ENCODE data around the gene CARD11.
"Not testable (repeated sequence)": the region's sequence is repeated elsewhere in the genome, so short reads cannot be mapped to it uniquely, and the experiment has no call there.

CARD11 gene

GRCh38 chr7:2926120-2926895, 117.4 kb downstream of the CARD11 start:
- no peak for DNase-seq (ENCODE audit: low read depth, low spot score)

- DNase-seq (ENCODE audit: low read depth, low spot score): no peak
Observed at GRCh38 chr7:2924866-2925840, 118.5 kb downstream of the CARD11 start.

DNA sequence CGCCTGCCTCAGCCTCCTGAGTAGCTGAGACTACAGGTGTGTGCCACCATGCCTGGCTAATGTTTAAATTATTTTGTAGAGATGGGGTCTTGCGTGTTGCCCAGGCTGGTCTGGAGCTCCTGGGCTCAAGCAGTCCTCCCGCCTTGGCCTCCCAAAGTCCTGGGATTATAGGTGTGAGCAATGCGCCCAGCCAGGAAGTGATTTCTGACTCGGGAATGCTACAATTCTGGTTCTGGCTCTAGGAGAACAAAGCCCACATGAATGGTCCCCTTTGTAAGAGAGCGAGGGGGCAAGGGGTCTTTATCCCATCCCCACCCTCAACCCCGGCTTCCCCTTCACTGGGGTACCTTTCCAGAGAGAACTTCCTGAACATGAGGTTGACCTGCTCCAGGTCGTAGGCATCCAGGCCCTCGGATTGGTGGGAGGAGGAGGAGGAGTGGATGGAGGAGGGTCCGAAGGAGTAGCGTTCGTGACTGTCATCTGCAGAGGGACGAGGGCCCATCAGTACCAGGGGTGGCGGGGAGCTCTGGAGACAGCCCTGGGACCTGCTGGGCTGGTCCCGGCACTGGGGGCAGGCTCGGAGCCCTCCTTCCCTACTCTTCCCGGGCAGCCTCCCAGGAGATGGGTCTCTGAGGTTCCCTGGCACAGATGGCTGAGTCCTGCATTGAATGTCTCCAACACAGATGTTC, 119.6 kb downstream of the CARD11 start:
- DNase-seq (ENCODE audit: low read depth, low spot score): no peak

DNA sequence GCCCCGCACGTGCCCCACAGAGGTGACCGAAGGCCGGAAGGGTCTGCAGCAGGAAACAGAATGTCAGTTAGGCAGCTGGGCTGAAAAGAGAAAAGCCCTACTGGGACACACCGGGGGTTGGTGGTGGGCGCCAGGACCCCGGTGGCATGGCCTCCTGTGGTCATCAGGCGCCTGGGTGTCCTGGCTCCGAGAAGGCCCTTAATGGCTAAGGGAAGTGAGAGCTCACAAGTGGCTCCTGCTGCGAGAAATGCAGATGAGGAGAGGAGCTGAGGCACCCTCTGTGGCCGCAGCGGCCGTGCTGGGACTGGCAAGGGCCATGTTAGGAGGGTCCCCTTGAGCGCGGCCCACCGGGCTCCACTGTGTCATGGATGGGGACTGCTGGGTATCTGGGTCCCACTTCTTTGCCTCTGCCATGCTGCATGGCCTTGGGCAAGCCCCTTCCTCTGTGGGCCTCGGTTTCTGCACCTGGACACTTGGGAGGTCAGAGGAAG, 120.3 kb downstream of the CARD11 start:
- no peak for DNase-seq (ENCODE audit: low read depth, low spot score)

GRCh38 chr7:2922866-2923265, 120.8 kb downstream of the CARD11 start:
- no peak for DNase-seq (ENCODE audit: low read depth, low spot score)

DNA sequence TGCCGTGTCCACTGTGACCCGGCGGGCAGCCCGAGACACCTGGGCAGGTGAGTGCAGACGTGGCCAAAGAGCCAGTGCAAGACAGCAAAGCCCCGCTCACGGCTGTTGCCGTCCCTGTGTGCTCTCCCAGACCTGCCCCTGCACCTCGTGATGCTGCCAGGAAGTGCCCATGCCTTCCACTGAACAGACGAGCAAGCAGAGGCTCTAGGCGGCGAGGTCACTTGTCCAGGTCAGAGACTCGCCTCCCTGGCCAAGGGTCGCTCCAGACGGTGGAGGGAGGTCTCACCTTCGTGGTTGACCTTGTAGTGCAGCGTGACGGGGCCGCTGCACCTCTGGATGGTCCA, 121.3 kb downstream of the CARD11 start:
- DNase-seq (ENCODE audit: low read depth, low spot score): no peak

GRCh38 chr7:2921653-2922347, 121.9 kb downstream of the CARD11 start:
- DNase-seq (ENCODE audit: low read depth, low spot score): no peak

DNA sequence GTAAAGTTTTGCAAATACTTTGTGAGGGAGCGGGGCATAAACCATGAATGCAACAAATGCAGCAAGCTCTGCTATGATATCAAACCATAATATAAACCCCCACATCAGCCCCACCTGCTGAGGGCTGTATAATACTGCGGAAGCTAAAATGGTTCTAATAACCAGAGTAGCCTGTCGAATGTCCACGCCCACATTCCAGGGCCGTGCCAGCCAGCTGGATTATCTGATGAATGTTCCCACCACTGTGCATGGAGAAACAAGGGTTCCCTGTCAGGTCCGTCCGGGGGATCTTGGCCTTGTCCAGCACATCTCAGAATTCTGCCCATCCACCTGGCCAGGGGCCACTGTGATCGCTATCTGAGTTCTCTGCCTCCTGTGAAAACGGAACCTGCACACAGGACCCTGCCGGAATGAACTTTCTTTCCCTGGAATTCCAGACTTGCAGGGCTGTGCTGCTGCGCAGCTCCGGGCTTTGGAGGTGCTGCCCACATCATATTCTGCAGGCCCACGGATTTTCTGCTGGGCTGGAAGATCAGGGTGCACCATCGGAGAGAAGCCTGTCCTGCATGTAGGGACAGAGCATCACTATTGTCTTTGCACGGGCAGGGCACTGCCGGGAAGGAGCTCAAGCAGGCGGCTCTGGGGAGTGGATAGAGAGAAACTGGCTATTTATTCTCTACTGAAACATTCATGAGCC, 122.6 kb downstream of the CARD11 start:
- no peak for DNase-seq (ENCODE audit: low read depth, low spot score)

GRCh38 chr7:2920480-2920879, 123.2 kb downstream of the CARD11 start:
- not testable (repeated sequence) for DNase-seq (ENCODE audit: low read depth, low spot score)

- DNase-seq (ENCODE audit: low read depth, low spot score): no peak
Observed at GRCh38 chr7:2920041-2920440, 123.6 kb downstream of the CARD11 start.

- no peak for DNase-seq (ENCODE audit: low read depth, low spot score)
Observed at GRCh38 chr7:2919256-2919655, 124.4 kb downstream of the CARD11 start.

- no peak for DNase-seq (ENCODE audit: low read depth, low spot score)
Observed at GRCh38 chr7:2918406-2918805, 125.3 kb downstream of the CARD11 start.

DNA sequence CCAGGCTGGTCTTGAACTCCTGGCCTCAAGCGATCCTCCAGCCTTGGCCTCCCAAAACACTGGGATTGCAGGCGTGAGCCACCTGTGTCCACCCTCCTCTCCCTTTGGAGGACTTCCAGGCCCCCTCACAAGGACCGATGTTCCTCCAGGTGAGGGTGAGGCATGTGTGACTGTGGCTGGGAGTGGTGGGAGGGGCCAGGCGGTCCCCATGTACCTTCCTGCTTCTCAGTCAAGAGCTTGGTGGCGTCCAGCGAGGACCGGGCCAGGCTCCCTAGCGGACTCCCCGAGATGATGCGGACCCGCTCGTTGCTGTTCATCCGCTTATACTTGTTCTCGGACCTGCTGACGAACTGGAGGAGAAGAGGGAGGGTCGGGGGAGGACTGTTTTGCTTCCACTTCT, 128.6 kb downstream of the CARD11 start:
- DNase-seq (ENCODE audit: low read depth, low spot score): no peak

GRCh38 chr7:2913760-2914387, 129.8 kb downstream of the CARD11 start:
- DNase-seq (ENCODE audit: low read depth, low spot score): no peak

- no peak for DNase-seq (ENCODE audit: low read depth, low spot score)
Observed at GRCh38 chr7:2912684-2913439, 130.8 kb downstream of the CARD11 start.

- no peak for DNase-seq (ENCODE audit: low read depth, low spot score)
Observed at GRCh38 chr7:2911466-2911865, 132.2 kb downstream of the CARD11 start.

DNA sequence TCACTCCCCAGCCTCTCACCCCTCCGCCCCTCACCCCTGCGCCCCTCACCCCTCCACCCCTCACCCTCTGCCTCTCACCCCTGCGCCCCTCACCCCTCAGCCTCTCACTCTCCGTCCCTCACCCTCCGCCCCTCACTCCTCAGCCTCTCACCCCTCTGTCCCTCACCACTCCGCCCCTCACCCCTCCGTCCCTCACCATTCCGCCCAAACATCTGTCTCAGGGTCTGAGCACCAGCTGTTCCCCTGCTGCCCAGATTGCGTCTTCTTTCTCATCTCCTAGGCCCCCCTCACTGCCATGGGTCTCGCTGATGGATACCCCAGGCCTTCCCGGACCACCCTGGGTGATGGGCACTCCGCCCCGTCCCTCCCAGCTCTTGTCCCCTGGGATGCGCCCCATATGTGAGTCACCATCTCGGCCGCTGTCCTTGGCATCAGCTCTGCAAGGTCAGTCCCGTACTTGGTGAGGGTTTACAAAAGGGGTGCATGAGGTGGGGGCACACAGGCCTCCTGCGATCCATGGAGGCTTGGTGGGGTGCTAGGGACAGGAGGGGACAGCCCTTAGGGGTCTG, 134.1 kb downstream of the CARD11 start:
- DNase-seq (ENCODE audit: low read depth, low spot score): no peak

- no peak for DNase-seq (ENCODE audit: low read depth, low spot score)
Observed at GRCh38 chr7:2909043-2909442, 134.6 kb downstream of the CARD11 start.

DNA sequence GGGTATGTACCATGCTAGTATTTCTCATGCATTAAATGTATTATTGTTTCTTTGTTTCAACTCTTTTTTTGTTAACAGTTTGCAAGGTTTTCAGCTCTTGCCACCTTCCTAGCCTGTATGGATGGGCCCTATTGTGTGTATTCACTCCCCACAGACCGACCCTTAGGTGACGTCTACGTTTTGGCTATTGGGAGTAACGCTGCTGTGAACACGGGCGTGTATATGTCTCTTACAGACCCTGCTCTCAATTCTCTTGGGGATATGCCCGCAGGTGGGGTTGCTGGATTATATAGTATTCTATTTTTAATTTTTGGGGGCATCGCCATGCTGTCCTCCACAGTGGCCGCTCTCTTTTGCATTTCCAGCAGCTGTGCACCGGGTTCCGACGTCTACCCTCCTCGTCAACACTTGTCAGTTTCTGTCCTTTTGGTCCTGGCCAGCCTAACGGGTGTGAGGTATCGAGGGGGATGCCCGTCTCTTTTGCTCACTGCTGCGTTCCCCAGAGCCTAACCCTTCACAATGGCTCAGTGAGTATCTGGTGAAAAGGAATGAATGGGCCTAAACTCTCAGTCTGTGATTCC, 135.5 kb downstream of the CARD11 start:
- DNase-seq (ENCODE audit: low read depth, low spot score): no peak
